Stimulated activated CD8-positive, alpha-beta memory T cell treated with anti-CD3 and anti-CD28 coated beads, Interleukin-2, amount 100 ng/mL, for 1 hour (primary cell): ENCODE measurements around the gene RESP18.
"Not testable (repeated sequence)": the region's sequence is repeated elsewhere in the genome, so short reads cannot be mapped to it uniquely, and the experiment has no call there.

Source experiments
- DNase-seq, 2 donors: peaks; one replicate each; pipeline ENCODE4 v3.0.0-alpha.2; 2020; ENCODE audit warnings: low read depth in 2 of 2

Gene RESP18

GRCh38 chr2:219291910-219292490 is 40.5 kb downstream of the RESP18 start:
- no peak for DNase-seq

GRCh38 chr2:219291394-219291793 is 41.1 kb downstream of the RESP18 start:
- no peak for DNase-seq

- DNase-seq, result no peak
Observed at GRCh38 chr2:219290381-219291171, 42.0 kb downstream of the RESP18 start.

- no peak for DNase-seq
Observed at GRCh38 chr2:219289537-219290361, 42.8 kb downstream of the RESP18 start.

- DNase-seq, result no peak
Observed at GRCh38 chr2:219289195-219289536, 43.4 kb downstream of the RESP18 start.

- DNase-seq, result no peak
Observed at GRCh38 chr2:219287580-219288265, 44.8 kb downstream of the RESP18 start.

- DNase-seq, result not testable (repeated sequence)
Observed at GRCh38 chr2:219287116-219287440, 45.5 kb downstream of the RESP18 start.

- DNase-seq, result no peak
Observed at GRCh38 chr2:219286436-219287115, 46.0 kb downstream of the RESP18 start.

- DNase-seq, result no peak
Observed at GRCh38 chr2:219285894-219286425, 46.6 kb downstream of the RESP18 start.

GRCh38 chr2:219285373-219285735 is 47.2 kb downstream of the RESP18 start:
- no peak for DNase-seq

- DNase-seq, result no peak
Observed at GRCh38 chr2:219284501-219285372, 47.8 kb downstream of the RESP18 start.

- DNase-seq, result no peak
Observed at GRCh38 chr2:219282943-219283581, 49.5 kb downstream of the RESP18 start.

GRCh38 chr2:219282375-219282774 is 50.2 kb downstream of the RESP18 start:
- DNase-seq, result no peak

- DNase-seq, result no peak
Observed at GRCh38 chr2:219281588-219281987, 51.0 kb downstream of the RESP18 start.

GRCh38 chr2:219280651-219281050 is 51.9 kb downstream of the RESP18 start:
- no peak for DNase-seq

GRCh38 chr2:219279916-219280516 is 52.5 kb downstream of the RESP18 start:
- DNase-seq, result peak in 1 of 2 donors; percentile 53

- DNase-seq, result peak; percentile 94 to 97
Observed at GRCh38 chr2:219279151-219279915, 53.2 kb downstream of the RESP18 start, which contains the start of gene DNAJB2. DNAJB2 (plus strand) TSS chr2:219279366; CDS start chr2:219279834, 468 bp downstream.

GRCh38 chr2:219278655-219279150 is 53.8 kb downstream of the RESP18 start:
- DNase-seq, result no peak
